ENCODE results near the gene REG1B. TPM values are rescaled to one million over a fixed set of nuclear protein-coding genes. Genes with fewer than 3 reads are reported as not detected.

The REG1B gene
- total RNA-seq, 1 donor from 2014 or later: not detected

- Mint-ChIP-seq H3K4me1 (ENCODE audit: low read depth) (no peaks in the 10 kb centered on the region), H3K9me3 (ENCODE audit: low read depth) (peaks cover 20% of the 10 kb centered on the region), H3K4me3 (ENCODE audit: unreplicated experiment) (no peak overlapping the region), H3K27ac (ENCODE audit: unreplicated experiment) (no peak overlapping the region), H3K27me3 (ENCODE audit: low read depth) (no peaks in the 10 kb centered on the region), H3K36me3 (ENCODE audit: low read depth) (no peaks in the 10 kb centered on the region)
- no peak for DNase-seq (ENCODE audit: low spot score)
- no peak for TF ChIP-seq CTCF (IDR thresholded peaks at IDR 0.05)
These were observed 12.5 kb upstream of the REG1B start for GRCh38 chr2:79100285-79100684.

GRCh38 chr2:79099140-79099686, 11.4 kb upstream of the REG1B start:
- no peaks in the 10 kb centered on the region for H3K27me3 Mint-ChIP-seq (ENCODE audit: low read depth)
- no peak for DNase-seq (ENCODE audit: low spot score)
- peaks cover 20% of the 10 kb centered on the region for H3K9me3 Mint-ChIP-seq (ENCODE audit: low read depth)
- H3K27ac Mint-ChIP-seq (ENCODE audit: unreplicated experiment): no peak overlapping the region
- no peaks in the 10 kb centered on the region for H3K36me3 Mint-ChIP-seq (ENCODE audit: low read depth)
- no peak overlapping the region for H3K4me3 Mint-ChIP-seq (ENCODE audit: unreplicated experiment)
- H3K4me1 Mint-ChIP-seq (ENCODE audit: low read depth): no peaks in the 10 kb centered on the region
- no peak for TF ChIP-seq CTCF (IDR thresholded peaks at IDR 0.05)

GRCh38 chr2:79097843-79098242, 10.1 kb upstream of the REG1B start:
- no peaks in the 10 kb centered on the region for H3K27me3 Mint-ChIP-seq (ENCODE audit: low read depth)
- no peak for TF ChIP-seq CTCF (IDR thresholded peaks at IDR 0.05)
- H3K36me3 Mint-ChIP-seq (ENCODE audit: low read depth): no peaks in the 10 kb centered on the region
- H3K4me3 Mint-ChIP-seq (ENCODE audit: unreplicated experiment): no peak overlapping the region
- H3K4me1 Mint-ChIP-seq (ENCODE audit: low read depth): no peaks in the 10 kb centered on the region
- H3K9me3 Mint-ChIP-seq (ENCODE audit: low read depth): peaks cover 20% of the 10 kb centered on the region
- H3K27ac Mint-ChIP-seq (ENCODE audit: unreplicated experiment): no peak overlapping the region
- DNase-seq (ENCODE audit: low spot score): no peak

GRCh38 chr2:79090693-79091092, 2.9 kb upstream of the REG1B start:
- H3K4me1 Mint-ChIP-seq (ENCODE audit: low read depth): no peaks in the 10 kb centered on the region
- DNase-seq (ENCODE audit: low spot score): no peak
- H3K9me3 Mint-ChIP-seq (ENCODE audit: low read depth): no peaks in the 10 kb centered on the region
- H3K27ac Mint-ChIP-seq (ENCODE audit: unreplicated experiment): no peak overlapping the region
- peaks cover 2% of the 10 kb centered on the region for H3K27me3 Mint-ChIP-seq (ENCODE audit: low read depth)
- H3K36me3 Mint-ChIP-seq (ENCODE audit: low read depth): no peaks in the 10 kb centered on the region
- no peak overlapping the region for H3K4me3 Mint-ChIP-seq (ENCODE audit: unreplicated experiment)
- TF ChIP-seq CTCF (IDR thresholded peaks at IDR 0.05): no peak

- H3K27ac Mint-ChIP-seq (ENCODE audit: unreplicated experiment): no peak overlapping the region
- TF ChIP-seq CTCF (IDR thresholded peaks at IDR 0.05): no peak
- peaks cover 2% of the 10 kb centered on the region for H3K27me3 Mint-ChIP-seq (ENCODE audit: low read depth)
- H3K36me3 Mint-ChIP-seq (ENCODE audit: low read depth): no peaks in the 10 kb centered on the region
- DNase-seq (ENCODE audit: low spot score): no peak
- no peaks in the 10 kb centered on the region for H3K9me3 Mint-ChIP-seq (ENCODE audit: low read depth)
- no peaks in the 10 kb centered on the region for H3K4me1 Mint-ChIP-seq (ENCODE audit: low read depth)
- no peak overlapping the region for H3K4me3 Mint-ChIP-seq (ENCODE audit: unreplicated experiment)
These were observed 1.5 kb downstream of the REG1B start for GRCh38 chr2:79086255-79086654.

All from chondrocyte (in vitro differentiated cells).